ENCODE measurements around the gene PLBD1. TPM values are rescaled to one million over a fixed set of nuclear protein-coding genes. Genes with fewer than 3 reads are reported as not detected.

The PLBD1 gene
- total and polyA plus RNA-seq, 7 donors = 3.7 to 10.6 (median 6.5) TPM

GRCh38 chr12:14482361-14482760, 85.3 kb downstream of the PLBD1 start:
- no peak overlapping the region for H3K27ac ChIP-seq
- no peak overlapping the region for H3K4me3 ChIP-seq
- H3K9me3 ChIP-seq = no peaks in the 10 kb centered on the region
- peaks cover 8 to 96% of the 10 kb centered on the region in 2 donors for H3K36me3 ChIP-seq (ENCODE audit: insufficient read depth in 1 of 2, low read depth in 1 of 2)
- H3K4me1 ChIP-seq = no peaks in the 10 kb centered on the region
- no peak for TF ChIP-seq CTCF (IDR thresholded peaks at IDR 0.05)
- ATAC-seq (no peak), DNase-seq (no peak)
- 95 to 100% (median 96%) methylated on average over 1 of the region's 1 CpG for WGBS, 3 donors
- intact Hi-C loops (cut with DNase I) = no loop called here
- no peaks in the 10 kb centered on the region for H3K27me3 ChIP-seq (ENCODE audit: insufficient read depth in 3 of 3, low read length in 2 of 3)

- no peak overlapping the region for H3K4me3 ChIP-seq
- ATAC-seq (no peak), DNase-seq (no peak)
- no peak overlapping the region for H3K27ac ChIP-seq
- H3K4me1 ChIP-seq = no peaks in the 10 kb centered on the region
- TF ChIP-seq CTCF (IDR thresholded peaks at IDR 0.05) = no peak
- H3K9me3 ChIP-seq = no peaks in the 10 kb centered on the region
- no peaks in the 10 kb centered on the region for H3K27me3 ChIP-seq (ENCODE audit: insufficient read depth in 3 of 3, low read length in 2 of 3)
- peaks cover 8 to 96% of the 10 kb centered on the region in 2 donors for H3K36me3 ChIP-seq (ENCODE audit: insufficient read depth in 1 of 2, low read depth in 1 of 2)
- intact Hi-C loops (cut with DNase I) = no loop called here
Observed at GRCh38 chr12:14481201-14481600, 86.5 kb downstream of the PLBD1 start.

- no peaks in the 10 kb centered on the region for H3K27me3 ChIP-seq (ENCODE audit: insufficient read depth in 3 of 3, low read length in 2 of 3)
- intact Hi-C loops (cut with DNase I) = no loop called here
- H3K27ac ChIP-seq = no peak overlapping the region
- TF ChIP-seq CTCF (IDR thresholded peaks at IDR 0.05) = no peak
- ATAC-seq (no peak), DNase-seq (no peak)
- no peaks in the 10 kb centered on the region for H3K4me1 ChIP-seq
- WGBS, 3 donors = 96 to 100% (median 97%) methylated on average over 1 of the region's 1 CpG
- peaks cover 17% of the 10 kb centered on the region for H3K9me3 ChIP-seq
- no peak overlapping the region for H3K4me3 ChIP-seq
- peaks cover 2 to 92% of the 10 kb centered on the region in 2 donors for H3K36me3 ChIP-seq (ENCODE audit: insufficient read depth in 1 of 2, low read depth in 1 of 2)
Observed at GRCh38 chr12:14479004-14479403, 88.7 kb downstream of the PLBD1 start.

GRCh38 chr12:14473707-14474287, 93.9 kb downstream of the PLBD1 start:
- WGBS, 3 donors = 90 to 94% (median 94%) methylated on average over 4 of the region's 4 CpGs
- Histone ChIP-seq H3K9me3 (peaks cover 41% of the 10 kb centered on the region), H3K4me1 (no peaks in the 10 kb centered on the region), H3K4me3 (no peak overlapping the region), H3K27me3 (ENCODE audit: insufficient read depth in 3 of 3, low read length in 2 of 3) (no peaks in the 10 kb centered on the region), H3K36me3 (ENCODE audit: insufficient read depth in 1 of 2, low read depth in 1 of 2) (peaks cover 0 to 67% of the 10 kb centered on the region in 2 donors), H3K27ac (no peak overlapping the region)
- no peak for TF ChIP-seq CTCF (IDR thresholded peaks at IDR 0.05)
- DNase-seq (no peak), ATAC-seq (no peak)
- intact Hi-C loops (cut with DNase I) = no loop called here

- TF ChIP-seq CTCF (IDR thresholded peaks at IDR 0.05) = no peak
- Histone ChIP-seq H3K27me3 (ENCODE audit: insufficient read depth in 3 of 3, low read length in 2 of 3) (no peaks in the 10 kb centered on the region), H3K4me3 (no peak overlapping the region), H3K36me3 (ENCODE audit: insufficient read depth in 1 of 2, low read depth in 1 of 2) (peaks cover 0 to 69% of the 10 kb centered on the region in 2 donors), H3K4me1 (no peaks in the 10 kb centered on the region), H3K27ac (no peak overlapping the region), H3K9me3 (peaks cover 41% of the 10 kb centered on the region)
- intact Hi-C loops (cut with DNase I) = no loop called here
- 100% methylated on average over 1 of the region's 1 CpG for WGBS, 3 donors
- DNase-seq (no peak), ATAC-seq (no peak)
Observed at GRCh38 chr12:14471497-14471896, 96.2 kb downstream of the PLBD1 start.
